ENCODE results near the gene CFAP57.

DNA sequence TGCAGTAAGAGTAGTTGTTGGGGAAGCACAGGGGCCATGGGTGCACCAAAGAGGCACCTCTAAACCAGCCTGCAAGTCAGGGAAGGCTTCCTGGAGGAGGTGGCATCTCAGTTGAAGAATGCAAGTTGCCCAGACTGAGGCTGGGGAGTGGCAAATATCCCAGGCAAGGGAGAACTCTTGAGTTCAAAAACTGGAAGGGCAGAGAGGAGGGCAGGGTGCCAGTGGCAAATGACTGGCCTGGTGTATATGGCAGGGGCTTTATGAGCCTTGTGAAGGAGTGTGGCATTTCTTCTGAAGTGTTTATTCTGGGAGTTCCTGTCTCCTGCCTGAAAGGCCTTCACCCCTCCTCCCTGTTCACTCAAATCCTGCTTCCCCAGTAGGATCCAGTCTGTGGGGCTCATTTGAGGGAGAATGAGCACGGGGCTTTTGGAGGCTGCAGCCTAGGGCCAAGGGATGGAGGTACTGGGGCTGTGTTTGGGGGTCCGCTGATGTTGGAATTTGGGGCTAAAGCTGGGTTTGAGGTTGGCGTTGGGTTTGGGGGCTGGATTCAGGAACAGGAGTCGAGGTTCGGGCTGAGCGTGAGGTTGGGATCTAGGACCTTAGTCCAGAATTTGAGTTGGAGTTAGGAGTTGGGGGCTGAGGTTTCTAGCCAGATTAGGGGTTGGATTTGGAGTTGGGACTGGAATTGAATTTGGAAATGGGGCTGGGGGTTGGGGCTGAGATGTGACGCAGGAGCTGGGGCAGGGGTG lies 97.7 kb downstream of the CFAP57 start, which contains the start of gene TMEM125:
- TF ChIP-seq, protein P1, sequence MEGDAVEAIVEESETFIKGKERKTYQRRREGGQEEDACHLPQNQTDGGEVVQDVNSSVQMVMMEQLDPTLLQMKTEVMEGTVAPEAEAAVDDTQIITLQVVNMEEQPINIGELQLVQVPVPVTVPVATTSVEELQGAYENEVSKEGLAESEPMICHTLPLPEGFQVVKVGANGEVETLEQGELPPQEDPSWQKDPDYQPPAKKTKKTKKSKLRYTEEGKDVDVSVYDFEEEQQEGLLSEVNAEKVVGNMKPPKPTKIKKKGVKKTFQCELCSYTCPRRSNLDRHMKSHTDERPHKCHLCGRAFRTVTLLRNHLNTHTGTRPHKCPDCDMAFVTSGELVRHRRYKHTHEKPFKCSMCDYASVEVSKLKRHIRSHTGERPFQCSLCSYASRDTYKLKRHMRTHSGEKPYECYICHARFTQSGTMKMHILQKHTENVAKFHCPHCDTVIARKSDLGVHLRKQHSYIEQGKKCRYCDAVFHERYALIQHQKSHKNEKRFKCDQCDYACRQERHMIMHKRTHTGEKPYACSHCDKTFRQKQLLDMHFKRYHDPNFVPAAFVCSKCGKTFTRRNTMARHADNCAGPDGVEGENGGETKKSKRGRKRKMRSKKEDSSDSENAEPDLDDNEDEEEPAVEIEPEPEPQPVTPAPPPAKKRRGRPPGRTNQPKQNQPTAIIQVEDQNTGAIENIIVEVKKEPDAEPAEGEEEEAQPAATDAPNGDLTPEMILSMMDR (CRISPR knock-in tag; IDR thresholded peaks at IDR 0.05), result no peak
- TF ChIP-seq, protein P2, sequence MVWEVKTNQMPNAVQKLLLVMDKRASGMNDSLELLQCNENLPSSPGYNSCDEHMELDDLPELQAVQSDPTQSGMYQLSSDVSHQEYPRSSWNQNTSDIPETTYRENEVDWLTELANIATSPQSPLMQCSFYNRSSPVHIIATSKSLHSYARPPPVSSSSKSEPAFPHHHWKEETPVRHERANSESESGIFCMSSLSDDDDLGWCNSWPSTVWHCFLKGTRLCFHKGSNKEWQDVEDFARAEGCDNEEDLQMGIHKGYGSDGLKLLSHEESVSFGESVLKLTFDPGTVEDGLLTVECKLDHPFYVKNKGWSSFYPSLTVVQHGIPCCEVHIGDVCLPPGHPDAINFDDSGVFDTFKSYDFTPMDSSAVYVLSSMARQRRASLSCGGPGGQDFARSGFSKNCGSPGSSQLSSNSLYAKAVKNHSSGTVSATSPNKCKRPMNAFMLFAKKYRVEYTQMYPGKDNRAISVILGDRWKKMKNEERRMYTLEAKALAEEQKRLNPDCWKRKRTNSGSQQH (CRISPR knock-in tag; IDR thresholded peaks at IDR 0.05; ENCODE audit: low read depth), result no peak
- TF ChIP-seq POLR2A (IDR thresholded peaks at IDR 0.05; ENCODE audit: insufficient read depth in 1 of 2, low read depth in 2 of 2, low read length in 2 of 2) (no peak), ZNF589 (CRISPR knock-in tag; conservative IDR thresholded peaks at IDR 0.05) (no peak), FOXA3 (CRISPR knock-in tag; IDR thresholded peaks at IDR 0.05) (no peak), ZBTB7A (CRISPR knock-in tag; IDR thresholded peaks at IDR 0.05) (no peak), MAZ (IDR thresholded peaks at IDR 0.05; ENCODE audit: borderline replicate concordance, low read depth, low read length) (no peak), MAZ (CRISPR knock-in tag; IDR thresholded peaks at IDR 0.05; ENCODE audit: low read depth) (no peak), KDM4B (CRISPR knock-in tag; IDR thresholded peaks at IDR 0.05) (no peak), HNF4G (IDR thresholded peaks at IDR 0.05; ENCODE audit: borderline replicate concordance, low read depth, low read length) (no peak), HNF4G (CRISPR knock-in tag; IDR thresholded peaks at IDR 0.05; ENCODE audit: borderline replicate concordance, low read depth) (no peak), ZNF317 (CRISPR knock-in tag; IDR thresholded peaks at IDR 0.05) (no peak)
- TF ChIP-seq, protein P3, sequence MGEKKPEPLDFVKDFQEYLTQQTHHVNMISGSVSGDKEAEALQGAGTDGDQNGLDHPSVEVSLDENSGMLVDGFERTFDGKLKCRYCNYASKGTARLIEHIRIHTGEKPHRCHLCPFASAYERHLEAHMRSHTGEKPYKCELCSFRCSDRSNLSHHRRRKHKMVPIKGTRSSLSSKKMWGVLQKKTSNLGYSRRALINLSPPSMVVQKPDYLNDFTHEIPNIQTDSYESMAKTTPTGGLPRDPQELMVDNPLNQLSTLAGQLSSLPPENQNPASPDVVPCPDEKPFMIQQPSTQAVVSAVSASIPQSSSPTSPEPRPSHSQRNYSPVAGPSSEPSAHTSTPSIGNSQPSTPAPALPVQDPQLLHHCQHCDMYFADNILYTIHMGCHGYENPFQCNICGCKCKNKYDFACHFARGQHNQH (CRISPR knock-in tag; IDR thresholded peaks at IDR 0.05), result no peak
